ENCODE results near the gene BTBD9.
"Not testable (repeated sequence)": the region's sequence is repeated elsewhere in the genome, so short reads cannot be mapped to it uniquely, and the experiment has no call there.

Gene BTBD9

GRCh38 chr6:38134704-38135088 is 505.0 kb downstream of the BTBD9 start:
- DNase-seq: no peak

- no peak for DNase-seq
Measured at GRCh38 chr6:38133932-38134703, 505.6 kb downstream of the BTBD9 start.

GRCh38 chr6:38131527-38131965 is 508.2 kb downstream of the BTBD9 start:
- DNase-seq: no peak

- no peak for DNase-seq
Measured at GRCh38 chr6:38127284-38127683, 512.4 kb downstream of the BTBD9 start.

- not testable (repeated sequence) for DNase-seq
Measured at GRCh38 chr6:38124224-38124926, 515.4 kb downstream of the BTBD9 start.

- no peak for DNase-seq
Measured at GRCh38 chr6:38119516-38119915, 520.2 kb downstream of the BTBD9 start.

GRCh38 chr6:38118791-38119365 is 520.9 kb downstream of the BTBD9 start:
- no peak for DNase-seq

Data from CD4-positive, alpha-beta T cell treated with Interleukin-6 for 4 hours (primary cell).